Measurements from ENCODE around the gene RAB31.
A peak's percentile ranks its signal among the peaks of the same experiment; 100 is the strongest.

DNA sequence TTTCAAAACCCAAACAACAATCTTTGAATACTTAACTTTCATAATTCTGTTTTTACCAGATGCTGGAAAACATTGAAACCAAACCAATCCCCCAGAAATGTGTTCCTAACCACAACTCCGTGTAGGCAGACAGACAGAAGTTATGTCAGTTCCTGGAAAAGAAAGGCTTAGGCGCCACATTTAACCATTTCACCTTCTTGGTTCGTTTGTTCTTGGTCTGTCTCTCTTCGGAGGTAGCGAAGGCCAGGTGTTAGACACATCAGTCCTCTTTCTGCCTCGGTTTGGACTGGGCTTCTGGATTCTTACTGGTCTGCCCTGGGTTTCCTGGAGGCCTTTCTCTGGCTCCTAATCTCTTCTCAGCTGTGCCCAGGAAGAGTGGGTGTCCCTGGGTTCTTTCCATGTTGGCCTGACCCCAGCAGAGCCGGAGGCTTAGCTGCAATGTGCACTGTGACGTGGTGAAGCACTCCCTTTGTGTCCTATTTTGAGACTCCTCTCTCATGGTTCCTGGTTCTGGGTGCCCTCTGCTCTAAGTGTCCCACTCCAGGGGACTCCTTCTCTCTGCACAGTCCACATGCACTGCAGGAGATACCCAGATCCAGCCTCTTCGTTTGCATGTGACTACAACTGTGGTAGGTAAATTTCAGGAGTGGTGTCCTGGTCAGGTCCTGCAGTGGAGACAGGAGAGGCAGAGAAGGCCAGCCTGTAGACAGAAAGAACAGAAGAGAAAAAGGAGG is 23.1 kb upstream of the RAB31 start:
- peak in 1 of 2 donors; percentile 27 for TF ChIP-seq EP300 (IDR thresholded peaks at IDR 0.05)
- TF ChIP-seq, protein P1, sequence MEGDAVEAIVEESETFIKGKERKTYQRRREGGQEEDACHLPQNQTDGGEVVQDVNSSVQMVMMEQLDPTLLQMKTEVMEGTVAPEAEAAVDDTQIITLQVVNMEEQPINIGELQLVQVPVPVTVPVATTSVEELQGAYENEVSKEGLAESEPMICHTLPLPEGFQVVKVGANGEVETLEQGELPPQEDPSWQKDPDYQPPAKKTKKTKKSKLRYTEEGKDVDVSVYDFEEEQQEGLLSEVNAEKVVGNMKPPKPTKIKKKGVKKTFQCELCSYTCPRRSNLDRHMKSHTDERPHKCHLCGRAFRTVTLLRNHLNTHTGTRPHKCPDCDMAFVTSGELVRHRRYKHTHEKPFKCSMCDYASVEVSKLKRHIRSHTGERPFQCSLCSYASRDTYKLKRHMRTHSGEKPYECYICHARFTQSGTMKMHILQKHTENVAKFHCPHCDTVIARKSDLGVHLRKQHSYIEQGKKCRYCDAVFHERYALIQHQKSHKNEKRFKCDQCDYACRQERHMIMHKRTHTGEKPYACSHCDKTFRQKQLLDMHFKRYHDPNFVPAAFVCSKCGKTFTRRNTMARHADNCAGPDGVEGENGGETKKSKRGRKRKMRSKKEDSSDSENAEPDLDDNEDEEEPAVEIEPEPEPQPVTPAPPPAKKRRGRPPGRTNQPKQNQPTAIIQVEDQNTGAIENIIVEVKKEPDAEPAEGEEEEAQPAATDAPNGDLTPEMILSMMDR (IDR thresholded peaks at IDR 0.05): no peak

All from tibial nerve (tissue), 4 donors.